ENCODE measurements around the gene BMPR1B.

DNA sequence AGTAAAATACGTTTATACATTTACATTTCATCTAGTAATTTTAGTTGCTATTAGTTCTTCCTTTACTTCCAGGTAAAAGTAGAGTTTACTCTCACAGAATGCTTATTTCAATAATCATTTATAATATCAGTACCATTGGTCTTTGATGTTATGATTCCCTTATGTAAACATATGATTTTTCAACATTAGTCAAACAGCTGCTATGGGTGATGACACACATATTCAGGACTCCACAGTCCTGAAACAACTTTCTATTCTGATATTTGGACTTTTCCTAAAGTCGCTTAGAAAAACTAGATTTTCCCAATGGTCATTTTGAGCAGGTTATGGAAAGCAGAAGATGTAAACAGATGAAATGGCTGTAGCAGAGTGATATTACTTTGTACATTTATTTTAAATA, 421.2 kb downstream of the BMPR1B start:
- TF ChIP-seq, protein P1, sequence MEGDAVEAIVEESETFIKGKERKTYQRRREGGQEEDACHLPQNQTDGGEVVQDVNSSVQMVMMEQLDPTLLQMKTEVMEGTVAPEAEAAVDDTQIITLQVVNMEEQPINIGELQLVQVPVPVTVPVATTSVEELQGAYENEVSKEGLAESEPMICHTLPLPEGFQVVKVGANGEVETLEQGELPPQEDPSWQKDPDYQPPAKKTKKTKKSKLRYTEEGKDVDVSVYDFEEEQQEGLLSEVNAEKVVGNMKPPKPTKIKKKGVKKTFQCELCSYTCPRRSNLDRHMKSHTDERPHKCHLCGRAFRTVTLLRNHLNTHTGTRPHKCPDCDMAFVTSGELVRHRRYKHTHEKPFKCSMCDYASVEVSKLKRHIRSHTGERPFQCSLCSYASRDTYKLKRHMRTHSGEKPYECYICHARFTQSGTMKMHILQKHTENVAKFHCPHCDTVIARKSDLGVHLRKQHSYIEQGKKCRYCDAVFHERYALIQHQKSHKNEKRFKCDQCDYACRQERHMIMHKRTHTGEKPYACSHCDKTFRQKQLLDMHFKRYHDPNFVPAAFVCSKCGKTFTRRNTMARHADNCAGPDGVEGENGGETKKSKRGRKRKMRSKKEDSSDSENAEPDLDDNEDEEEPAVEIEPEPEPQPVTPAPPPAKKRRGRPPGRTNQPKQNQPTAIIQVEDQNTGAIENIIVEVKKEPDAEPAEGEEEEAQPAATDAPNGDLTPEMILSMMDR (IDR thresholded peaks at IDR 0.05; ENCODE audit: insufficient read depth, low read length) = no peak
- TF ChIP-seq POLR2AphosphoS5 (IDR thresholded peaks at IDR 0.05; ENCODE audit: low read depth) (no peak), SPI1 (IDR thresholded peaks at IDR 0.05; ENCODE audit: borderline replicate concordance, low read depth) (no peak), GABPA (IDR thresholded peaks at IDR 0.05; ENCODE audit: low read depth) (no peak)
- TF ChIP-seq, protein P2, sequence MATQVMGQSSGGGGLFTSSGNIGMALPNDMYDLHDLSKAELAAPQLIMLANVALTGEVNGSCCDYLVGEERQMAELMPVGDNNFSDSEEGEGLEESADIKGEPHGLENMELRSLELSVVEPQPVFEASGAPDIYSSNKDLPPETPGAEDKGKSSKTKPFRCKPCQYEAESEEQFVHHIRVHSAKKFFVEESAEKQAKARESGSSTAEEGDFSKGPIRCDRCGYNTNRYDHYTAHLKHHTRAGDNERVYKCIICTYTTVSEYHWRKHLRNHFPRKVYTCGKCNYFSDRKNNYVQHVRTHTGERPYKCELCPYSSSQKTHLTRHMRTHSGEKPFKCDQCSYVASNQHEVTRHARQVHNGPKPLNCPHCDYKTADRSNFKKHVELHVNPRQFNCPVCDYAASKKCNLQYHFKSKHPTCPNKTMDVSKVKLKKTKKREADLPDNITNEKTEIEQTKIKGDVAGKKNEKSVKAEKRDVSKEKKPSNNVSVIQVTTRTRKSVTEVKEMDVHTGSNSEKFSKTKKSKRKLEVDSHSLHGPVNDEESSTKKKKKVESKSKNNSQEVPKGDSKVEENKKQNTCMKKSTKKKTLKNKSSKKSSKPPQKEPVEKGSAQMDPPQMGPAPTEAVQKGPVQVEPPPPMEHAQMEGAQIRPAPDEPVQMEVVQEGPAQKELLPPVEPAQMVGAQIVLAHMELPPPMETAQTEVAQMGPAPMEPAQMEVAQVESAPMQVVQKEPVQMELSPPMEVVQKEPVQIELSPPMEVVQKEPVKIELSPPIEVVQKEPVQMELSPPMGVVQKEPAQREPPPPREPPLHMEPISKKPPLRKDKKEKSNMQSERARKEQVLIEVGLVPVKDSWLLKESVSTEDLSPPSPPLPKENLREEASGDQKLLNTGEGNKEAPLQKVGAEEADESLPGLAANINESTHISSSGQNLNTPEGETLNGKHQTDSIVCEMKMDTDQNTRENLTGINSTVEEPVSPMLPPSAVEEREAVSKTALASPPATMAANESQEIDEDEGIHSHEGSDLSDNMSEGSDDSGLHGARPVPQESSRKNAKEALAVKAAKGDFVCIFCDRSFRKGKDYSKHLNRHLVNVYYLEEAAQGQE (IDR thresholded peaks at IDR 0.05; ENCODE audit: insufficient replicate concordance, low read depth) = no peak

All from HL-60 (cell line).